GM03348 (cell line): ENCODE measurements around the gene NEXN.
"Not testable (repeated sequence)": the region's sequence is repeated elsewhere in the genome, so short reads cannot be mapped to it uniquely, and the experiment has no call there.

Source experiments
- DNase-seq: peaks from one replicate; pipeline ENCODE4 v3.0.0; 2012; ENCODE audit warnings: low spot score

The NEXN gene

DNA sequence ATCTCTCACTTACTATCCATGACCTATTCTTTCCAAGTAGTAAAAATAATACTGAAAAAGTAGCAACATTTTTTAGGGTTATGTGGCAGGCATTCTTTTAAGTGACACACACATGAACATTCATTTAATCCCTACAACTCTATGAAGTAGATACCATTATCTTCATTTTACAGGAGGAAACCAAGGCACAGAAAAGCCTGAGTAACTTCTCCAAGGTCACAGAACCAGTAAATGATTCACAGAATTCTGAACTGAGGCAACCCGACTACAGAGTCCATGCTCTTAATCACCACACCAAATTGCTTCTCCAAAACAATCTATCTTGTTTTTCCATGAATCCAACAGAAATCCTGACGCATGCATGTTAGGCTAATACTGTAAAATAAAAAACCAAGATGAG, 73.0 kb downstream of the NEXN start:
- DNase-seq, result no peak

DNA sequence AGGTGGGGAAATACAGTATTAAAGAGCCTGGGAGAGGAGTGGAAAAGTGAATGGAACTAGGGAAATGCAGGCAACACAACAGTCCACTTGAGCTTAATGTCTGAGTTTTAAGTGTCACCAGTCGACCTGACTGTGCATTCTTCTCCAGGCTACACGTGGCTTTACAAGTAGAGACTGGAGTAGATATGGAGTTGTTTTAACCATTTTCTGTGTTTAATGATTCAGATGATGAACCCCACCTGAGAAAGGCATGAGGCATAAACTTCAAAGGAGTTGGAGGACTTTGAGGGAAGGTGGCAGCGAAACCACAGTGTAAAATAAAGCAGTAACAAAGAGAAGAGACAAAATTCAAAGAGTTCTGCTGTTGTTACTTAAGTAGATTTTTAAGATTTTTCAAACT, 77.9 kb downstream of the NEXN start:
- no peak for DNase-seq

DNA sequence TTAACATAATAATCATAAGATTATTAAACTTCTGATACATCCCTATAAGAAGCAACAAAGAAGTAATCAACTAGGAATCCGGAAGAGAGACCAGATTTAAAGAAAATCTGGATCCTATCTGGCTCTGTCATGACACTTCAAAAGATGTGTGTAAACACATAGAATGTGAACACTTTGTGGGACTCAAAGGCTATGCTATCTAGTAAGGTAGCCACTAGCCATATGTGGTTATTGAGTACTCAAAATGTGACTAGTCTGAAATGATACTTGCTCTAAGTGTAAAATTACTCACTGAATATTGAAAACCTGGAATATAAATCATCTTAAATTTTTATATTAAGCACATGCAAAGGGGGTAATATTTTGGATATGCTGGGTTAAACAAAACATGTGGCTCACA, 81.8 kb downstream of the NEXN start:
- peak; percentile 9 for DNase-seq

DNA sequence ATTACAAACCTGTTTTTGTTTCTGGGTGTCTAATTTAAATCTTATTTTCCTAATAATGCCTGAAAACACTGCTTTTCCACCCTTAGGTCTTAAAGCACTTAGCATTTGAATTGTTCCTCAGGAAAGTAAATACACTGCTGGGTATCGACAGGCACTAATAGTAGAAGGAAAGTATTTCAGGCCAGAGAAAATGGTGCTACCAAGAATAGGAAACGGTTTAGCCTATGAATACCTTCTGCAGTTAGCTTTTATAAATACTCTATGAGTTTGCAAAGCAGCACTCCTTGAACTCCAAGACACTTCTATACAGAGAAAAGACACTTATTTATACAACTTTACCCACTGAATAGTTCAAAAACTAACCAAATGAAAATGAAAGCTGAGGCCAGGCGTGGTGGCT, 83.7 kb downstream of the NEXN start:
- DNase-seq, result no peak

DNA sequence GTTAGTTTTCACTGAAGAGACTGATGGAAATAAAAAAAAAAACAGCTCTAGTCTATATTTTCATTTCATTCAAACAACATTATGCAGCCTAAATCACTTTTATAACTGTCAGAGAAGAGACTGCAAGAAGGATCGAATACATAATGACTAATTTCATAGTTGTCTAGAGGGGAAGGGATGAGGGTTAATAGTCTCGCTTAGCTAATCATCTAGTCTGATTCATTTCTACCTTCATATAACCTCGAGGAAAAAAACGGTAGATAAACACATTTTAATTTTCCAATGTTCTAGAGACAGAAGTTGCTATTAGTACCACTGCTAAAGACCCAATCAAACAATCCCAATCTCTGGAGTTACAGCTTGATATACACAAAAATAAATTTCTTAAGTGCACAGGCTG, 87.0 kb downstream of the NEXN start:
- peak; percentile 45 for DNase-seq

DNA sequence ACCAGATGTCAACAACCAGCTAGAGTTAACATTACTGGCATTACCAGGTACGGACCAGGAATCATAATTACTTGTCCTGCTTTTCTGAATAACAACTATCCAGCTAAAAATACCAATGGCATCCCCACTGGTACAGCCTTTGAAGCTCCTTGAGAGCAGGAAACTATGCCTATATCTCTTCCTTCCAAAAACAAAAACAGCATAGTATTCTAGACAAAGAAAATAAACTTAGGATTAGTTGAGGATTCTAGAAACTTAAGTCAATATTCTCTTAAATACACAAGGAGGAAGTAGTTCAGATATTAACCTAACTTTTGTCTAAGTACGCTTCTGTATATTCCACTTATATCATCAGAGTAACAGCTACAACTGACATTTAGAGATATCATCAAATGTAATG, 87.5 kb downstream of the NEXN start:
- DNase-seq, result no peak

DNA sequence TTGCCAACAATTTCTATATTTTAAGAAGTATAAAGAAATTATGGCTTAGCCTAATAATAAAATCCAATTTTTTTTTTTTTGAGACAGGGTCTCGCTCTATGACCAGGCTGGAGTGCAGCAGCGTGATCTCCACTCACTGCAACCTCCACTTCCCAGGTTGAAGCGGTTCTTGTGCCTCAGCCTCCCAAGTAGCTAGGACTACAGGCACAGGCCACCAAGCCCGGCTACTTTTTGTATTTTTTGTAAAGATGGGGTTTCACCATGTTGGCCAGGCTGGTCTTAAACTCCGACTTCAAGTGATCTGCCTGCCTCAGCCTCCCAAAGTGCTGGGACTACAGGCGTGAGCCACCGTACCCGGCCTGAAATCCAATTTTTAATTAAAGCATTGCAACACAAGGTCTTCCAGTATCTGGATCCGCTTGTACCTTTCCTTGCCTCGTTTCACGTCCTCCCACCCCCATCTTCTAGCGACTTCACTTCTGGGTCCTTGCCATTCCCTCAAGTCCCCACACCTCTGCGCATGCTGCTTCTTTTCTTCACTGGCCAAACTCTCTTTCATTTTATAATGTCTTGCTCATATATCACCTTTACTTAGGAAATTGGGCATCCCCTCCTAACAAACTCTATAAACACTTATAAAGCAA, 88.1 kb downstream of the NEXN start:
- no peak for DNase-seq

DNA sequence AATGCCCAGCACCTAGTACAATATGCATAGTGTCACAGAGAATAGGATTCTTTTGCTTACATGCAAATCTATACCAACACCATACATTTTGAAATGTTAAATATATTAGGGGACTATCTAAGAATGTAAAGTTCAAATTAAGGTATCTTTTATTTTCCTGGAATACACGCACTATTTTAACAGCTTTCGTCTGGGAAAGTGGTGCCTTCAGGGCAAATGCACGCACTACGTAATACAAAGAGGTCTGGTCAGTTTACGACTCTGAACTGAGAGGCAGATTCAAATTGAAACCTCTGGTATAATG, 89.5 kb downstream of the NEXN start:
- peak; percentile 73 for DNase-seq

DNA sequence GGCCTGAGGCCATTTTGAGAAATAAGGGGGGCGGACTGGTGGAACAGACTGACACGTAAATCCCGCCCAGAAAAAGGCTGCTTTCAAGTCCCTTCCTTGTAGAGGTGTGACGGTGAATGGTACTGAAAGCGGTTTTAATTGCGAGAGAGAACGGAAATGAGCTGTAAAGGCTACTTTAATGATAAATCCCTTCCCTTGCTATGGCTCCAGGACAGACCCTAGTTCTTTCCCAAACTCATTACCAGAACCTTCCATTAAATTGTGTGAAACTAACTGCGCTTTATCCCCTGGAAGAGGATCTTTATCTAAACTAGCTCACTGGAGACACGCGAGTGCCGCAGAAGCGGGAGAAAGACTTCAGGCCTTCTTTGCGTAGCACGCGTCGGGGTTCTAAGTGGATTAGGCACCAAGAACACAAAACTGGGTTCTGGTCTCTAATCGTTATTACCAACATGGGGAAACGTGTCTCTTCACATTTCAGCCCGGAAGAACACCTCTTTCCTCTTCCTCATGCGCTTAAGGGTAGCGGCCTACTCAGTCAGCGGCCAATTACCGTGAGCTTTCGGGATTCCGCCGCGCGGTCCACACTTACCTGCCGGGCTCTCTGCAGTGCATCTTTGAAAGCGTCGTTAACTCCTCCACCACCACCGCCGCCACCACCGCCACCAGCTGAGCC, 90.0 kb downstream of the NEXN start:
- peak; percentile 6 for DNase-seq

DNA sequence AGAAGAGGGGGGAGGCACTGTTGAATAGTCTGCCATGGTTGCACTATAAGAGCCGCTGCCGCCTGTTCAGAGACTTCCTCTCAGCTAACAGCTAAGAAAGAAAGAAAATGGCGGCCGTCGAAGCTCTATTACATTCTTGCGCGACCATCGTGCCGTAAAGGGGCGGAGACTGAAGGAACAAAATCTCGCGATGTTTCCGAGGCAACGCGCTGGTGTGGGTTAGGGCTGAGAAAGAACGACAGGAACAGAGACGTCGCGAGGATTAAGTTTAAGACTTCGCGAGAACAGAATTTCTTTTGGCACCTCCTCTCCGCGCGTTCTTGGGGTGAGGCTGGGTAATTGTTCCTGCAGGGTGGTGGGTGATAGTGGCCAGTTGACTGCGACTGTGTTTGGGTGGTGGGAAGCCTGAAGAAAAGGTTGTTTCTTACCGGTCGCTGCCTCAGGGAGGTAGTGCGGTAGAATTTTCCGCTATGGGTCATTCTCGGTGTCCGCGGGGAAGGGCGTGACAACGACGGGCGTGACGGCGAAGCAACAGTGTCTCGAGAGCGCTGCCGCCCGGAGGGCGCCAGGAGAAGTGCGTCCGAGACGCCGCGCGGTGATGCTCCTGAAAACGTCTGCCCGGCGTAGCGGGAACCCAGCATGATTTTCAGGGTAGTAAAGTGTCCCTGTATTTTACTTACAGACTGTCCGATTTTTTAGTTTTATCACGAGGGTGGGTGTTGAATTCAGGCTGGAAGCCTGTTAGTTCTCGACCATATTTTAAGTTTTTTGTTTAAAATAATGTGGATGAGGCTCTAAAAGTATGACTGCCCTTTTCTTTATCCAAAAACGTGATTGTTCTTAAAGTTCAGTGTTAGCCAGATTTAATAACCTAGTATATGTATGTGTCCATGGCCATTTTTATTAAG, 90.8 kb downstream of the NEXN start, which contains the start of gene FUBP1:
Gene FUBP1, minus strand, starts transcription at position 104 of the 908 bp plus-strand sequence. Its CDS starts 68 bp downstream, at position 36.
- DNase-seq, result peak; percentile 93

DNA sequence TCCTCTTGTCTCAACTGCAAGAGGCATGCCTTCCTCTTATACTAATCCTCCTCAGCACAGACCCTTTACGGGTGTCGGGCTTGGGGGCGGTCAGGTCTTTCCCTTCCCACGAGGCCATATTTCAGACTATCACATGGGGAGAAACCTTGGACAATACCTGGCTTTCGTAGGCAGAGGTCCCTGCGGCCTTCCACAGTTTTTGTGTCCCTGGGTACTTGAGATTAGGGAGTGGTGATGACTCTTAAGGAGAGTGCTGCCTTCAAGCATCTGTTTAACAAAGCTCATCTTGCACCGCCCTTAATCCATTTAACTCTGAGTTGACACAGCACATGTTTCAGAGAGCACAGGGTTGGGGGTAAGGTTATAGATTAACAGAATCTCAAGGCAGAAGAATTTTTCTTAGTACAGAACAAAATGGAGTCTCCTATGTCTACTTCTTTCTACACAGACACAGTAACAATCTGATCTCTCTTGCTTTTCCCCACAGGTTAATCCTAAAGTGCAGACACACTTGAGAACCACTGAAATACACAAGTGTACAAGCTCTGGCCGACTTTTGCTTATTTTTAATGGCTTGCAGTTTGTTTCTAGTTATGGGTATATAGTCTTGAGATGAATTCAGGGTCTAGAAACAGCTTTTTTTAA, 95.0 kb downstream of the NEXN start:
- DNase-seq, result not testable (repeated sequence)

DNA sequence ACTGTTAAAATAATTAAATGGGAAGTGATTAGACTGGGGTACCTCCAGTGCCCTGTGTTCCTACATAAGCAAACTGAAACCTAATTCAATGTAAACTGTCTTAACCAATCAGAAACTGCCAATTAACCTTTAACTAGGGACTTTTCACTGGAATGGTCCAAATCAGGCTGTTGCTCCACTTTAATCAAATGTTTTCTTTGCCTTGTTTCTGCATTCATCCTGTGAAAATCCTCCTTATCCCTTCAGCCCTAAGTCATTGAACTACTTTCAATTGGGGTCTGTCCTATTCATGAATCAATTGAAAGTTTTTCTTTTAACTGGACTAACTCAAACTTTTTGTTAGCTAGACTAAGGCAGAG, 95.6 kb downstream of the NEXN start:
- no peak for DNase-seq

DNA sequence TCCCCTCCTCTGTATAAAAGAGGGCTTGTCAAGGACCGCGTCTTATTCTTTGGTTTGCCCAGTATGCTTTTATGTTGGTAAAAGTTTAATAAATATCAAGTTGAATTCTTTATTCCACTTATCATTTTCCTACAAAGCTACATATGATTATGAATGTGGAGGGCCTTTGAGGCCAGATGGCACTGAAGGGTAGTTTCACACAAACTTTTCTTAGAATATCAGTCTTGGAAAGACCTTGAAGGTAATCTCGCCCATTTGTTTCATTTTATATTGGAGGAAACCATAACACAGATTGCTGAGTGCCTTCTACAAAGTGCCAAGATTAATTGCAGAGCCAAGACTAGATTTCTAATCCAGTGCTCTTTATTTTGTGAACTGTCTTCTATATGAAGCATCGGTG, 96.2 kb downstream of the NEXN start:
- DNase-seq, result no peak

DNA sequence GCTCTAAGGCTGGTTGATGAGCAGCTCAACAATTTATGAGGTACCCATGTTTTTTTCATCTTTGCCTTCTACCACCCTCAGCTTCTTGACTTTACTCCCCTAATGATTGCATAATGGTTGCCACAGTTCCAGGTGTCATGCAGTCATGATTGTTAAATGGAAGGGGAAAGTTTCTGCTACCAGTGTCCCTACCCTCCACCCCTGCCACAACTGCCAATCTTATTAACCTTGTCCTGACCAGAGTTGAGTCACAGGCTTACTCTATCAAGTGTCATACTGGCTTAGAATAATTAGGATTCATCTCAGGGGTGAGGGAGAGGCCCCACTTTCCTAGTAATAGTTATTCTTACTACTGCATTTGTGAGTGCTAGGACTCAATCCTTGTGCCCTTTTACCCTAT, 98.4 kb downstream of the NEXN start:
- no peak for DNase-seq

DNA sequence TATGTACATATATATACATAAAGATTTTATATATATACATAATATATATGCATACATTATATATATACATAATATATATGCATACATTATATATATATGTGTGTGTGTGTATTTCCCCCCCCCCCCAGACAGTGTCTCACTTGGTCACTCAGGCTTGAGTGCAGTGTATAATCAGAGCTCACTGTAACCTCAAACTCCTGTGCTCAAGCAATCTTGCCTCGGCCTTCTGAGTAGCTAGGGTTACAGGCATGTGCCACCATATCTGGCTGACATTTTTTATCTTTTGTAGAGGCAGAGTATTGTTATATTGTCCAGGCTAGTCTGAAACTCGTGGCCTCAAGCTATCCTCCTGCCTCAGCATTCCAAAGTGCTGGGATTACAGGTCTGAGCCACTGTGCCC, 99.5 kb downstream of the NEXN start:
- DNase-seq, result no peak

DNA sequence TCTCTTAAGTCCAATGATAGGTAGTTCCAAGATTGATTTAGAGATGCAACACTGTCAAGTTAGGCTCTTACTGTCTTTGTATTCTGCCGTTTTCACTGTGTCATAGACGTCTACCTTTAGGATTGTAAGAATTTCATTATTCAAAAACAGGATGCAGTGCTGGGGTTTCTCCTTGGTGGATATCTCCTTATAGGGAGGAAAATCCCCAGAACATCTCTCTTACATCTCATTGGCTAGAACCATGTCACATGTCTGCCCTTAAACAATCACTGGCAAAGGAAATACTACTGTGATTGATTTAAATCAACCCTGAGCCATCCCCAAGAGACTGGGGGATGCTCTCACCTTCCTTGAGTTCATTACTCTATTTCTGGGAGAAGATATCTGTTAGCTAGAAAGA, 101.3 kb downstream of the NEXN start:
- DNase-seq, result no peak

DNA sequence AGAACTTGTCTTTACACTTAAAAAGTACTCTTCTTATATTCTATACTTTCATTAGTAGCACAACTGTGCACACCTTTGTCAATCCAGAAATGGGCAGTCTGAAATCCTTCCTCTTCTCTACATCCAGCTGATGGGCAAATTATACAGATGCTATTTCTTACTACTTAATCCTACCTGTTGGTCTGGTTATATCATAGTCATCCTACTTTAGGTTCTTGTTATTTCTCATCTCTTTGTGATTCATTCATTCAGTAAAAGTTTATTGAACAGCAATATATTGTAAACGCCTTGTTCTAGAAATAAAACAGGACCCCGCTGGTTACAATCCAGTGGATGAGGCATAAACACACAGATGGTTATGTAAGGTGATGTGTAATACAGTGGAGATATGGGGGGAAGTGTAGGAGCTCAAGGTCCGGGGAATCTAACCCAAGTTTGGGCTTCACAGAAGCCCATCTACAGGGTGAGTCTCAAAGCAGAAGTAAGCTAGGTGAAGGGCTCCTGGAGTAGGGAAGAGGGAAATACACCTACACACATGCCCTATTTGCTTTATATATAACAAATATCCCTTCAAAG, 102.3 kb downstream of the NEXN start:
- no peak for DNase-seq

DNA sequence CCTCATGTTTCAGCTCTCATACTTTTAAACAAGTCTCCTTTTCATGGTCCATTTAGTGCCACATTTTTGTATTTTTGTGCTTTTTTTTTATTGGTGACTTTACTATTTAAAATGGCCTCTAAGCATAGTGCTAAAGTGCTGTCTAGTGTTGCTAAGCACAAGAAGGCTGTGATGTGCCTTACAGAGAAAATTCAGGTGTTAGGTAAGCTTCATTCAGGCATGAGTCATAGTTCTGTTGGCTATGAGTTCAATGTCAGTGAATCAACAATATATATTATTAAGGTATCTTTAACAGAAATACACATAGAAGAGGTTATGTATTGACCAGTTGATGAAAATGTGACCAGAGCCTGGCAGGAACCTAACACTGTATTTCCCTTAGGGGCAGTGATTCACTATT, 103.2 kb downstream of the NEXN start:
- DNase-seq, result no peak
